ENCODE data around the gene AGPAT2. TPM values are rescaled to one million over a fixed set of nuclear protein-coding genes. Genes with fewer than 3 reads are reported as not detected.

AGPAT2 gene
- total RNA-seq, 1 experiment from 2014 or later, result 167 TPM

DNA sequence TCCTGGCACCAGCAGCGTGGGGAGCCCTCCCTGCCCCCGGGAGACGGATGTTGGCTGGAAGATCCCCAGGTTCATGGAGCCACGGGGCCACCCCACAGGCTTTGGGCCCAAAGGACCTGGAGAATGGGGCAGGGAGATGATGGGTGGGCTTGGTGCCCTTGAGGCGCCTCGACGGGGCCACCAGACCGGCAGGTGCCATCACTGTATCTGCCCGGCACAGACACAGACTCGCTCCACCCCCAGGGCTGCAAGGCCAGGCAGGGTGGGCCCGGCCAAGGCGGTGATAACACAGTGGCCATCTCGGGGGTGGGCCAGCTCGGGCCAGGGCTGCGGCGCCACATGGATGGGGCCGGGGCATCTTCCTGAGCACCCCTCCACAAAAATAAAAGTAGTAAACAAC, 59.6 kb downstream of the AGPAT2 start:
- DNase-seq (ENCODE audit: low spot score), result no peak

- no peak for DNase-seq (ENCODE audit: low spot score)
Observed at GRCh38 chr9:136626740-136627642, 60.3 kb downstream of the AGPAT2 start.

DNA sequence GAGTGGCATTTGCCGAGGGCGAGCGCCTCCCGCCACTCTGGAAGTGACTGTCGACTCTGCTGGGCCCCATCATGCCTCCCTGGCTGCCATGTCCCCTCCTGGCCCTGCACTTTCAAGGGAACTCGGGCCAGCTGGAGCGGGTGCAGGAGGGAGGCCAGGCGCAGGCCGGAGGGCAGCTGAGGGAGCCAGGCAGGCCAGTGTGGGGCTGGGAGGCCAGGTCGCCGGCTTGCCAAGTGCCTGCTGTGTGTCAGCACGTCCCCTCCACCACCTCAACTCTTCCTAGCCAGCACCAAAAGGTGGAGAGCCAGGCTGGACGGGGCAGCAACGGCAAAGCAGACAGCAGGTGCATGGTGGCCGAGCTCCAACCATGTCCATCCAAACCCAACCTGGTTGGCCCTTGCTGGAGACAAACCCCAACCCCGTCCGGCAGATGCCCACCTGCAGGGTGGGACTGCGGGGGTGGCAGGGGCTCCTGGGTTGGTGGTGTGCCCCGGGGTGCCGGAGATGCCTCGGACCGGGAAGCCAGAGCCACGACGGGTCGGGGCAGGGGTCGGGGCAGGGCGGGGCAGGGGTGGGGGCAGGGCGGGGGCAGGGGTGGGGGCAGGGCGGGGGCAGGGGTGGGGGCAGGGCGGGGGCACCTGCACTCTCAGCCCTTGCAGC, 61.1 kb downstream of the AGPAT2 start:
- DNase-seq (ENCODE audit: low spot score), result no peak

GRCh38 chr9:136625101-136626065, 61.9 kb downstream of the AGPAT2 start:
- peak; percentile 40 for DNase-seq (ENCODE audit: low spot score)

DNA sequence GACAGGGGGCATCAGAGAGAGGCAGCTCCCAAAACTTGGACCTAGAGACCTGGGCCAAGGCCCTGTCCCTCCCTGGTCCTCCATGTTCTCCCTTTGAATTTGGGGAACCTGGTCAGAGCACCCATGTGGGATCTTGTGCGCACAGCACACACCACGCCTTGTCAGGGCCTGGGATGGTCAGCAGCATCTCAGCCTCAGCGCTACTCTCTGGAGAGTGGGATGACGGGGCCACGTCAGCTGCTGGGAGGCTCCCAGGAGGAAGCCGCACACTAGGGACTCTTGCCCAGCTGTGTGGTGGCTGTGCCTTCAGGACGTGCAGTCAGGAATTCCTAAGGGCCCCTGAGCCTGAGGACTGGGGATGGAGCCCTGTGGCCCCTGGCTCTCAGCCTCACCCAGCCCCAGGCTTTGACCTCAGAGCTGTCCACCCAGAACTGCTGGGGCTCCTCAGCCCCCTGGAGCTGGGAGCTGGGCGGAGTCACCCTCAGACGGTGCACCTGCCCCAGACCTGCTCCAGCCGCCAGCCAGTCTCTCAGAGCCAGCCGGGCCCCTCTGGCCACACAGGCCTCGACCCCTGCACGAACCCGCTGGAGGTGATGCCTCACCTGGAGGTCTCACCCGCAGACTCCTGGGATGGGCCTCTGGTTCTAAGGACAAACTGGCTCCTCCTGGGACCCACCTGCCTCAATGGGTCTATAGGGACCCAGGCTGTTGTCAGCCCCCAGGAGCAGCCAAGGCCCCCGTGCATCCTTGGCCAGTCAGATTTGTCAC, 62.9 kb downstream of the AGPAT2 start:
- no peak for DNase-seq (ENCODE audit: low spot score)

GRCh38 chr9:136623842-136624183, 63.4 kb downstream of the AGPAT2 start:
- DNase-seq (ENCODE audit: low spot score), result no peak

Small RNA genes within 50 kb of the gene (small RNA-seq; reads per million reads assigned to genes)
- not detected for gene MIR126

Other genes starting within 250 kb of the AGPAT2 start
- gene INPP5E, start 247.6 kb downstream of the AGPAT2 start, total RNA-seq (2014; rRNA removed; shearing (Covaris generic)), result 15.9 and 16.4 TPM in 2 replicates
- gene SEC16A, start 204.4 kb downstream of the AGPAT2 start, total RNA-seq (2014; rRNA removed; shearing (Covaris generic)), result 37.9 and 43.5 TPM in 2 replicates
- gene NOTCH1, start 141.4 kb downstream of the AGPAT2 start, total RNA-seq (2014; rRNA removed; shearing (Covaris generic)), result 39.8 and 57.7 TPM in 2 replicates
- gene EGFL7, start 24.5 kb downstream of the AGPAT2 start, total RNA-seq (2014; rRNA removed; shearing (Covaris generic)), result 3.2 and 6.4 TPM in 2 replicates
- not detected in 2 replicates for gene DIPK1B, start 25.1 kb upstream of the AGPAT2 start, total RNA-seq (2014; rRNA removed; shearing (Covaris generic))
- not detected in 2 replicates for gene LCN10, start 55.5 kb upstream of the AGPAT2 start, total RNA-seq (2014; rRNA removed; shearing (Covaris generic))
- not detected in 2 replicates for gene LCN6, start 61.1 kb upstream of the AGPAT2 start, total RNA-seq (2014; rRNA removed; shearing (Covaris generic))
- not detected in 2 replicates for gene LCN8, start 70.8 kb upstream of the AGPAT2 start, total RNA-seq (2014; rRNA removed; shearing (Covaris generic))
- gene LCN15, start 77.1 kb upstream of the AGPAT2 start, total RNA-seq (2014; rRNA removed; shearing (Covaris generic)), result 0.60 TPM in 1 of 2 replicates, not detected in the other
- gene TMEM141, start 103.9 kb upstream of the AGPAT2 start, total RNA-seq (2014; rRNA removed; shearing (Covaris generic)), result 357 and 376 TPM in 2 replicates
- gene CCDC183, start 108.9 kb upstream of the AGPAT2 start, total RNA-seq (2014; rRNA removed; shearing (Covaris generic)), result 9.0 and 10.4 TPM in 2 replicates
- gene RABL6, start 120.5 kb upstream of the AGPAT2 start, total RNA-seq (2014; rRNA removed; shearing (Covaris generic)), result 242 and 247 TPM in 2 replicates
- gene AJM1, start 155.0 kb upstream of the AGPAT2 start, total RNA-seq (2014; rRNA removed; shearing (Covaris generic)), result 9.0 and 9.4 TPM in 2 replicates
- 230 and 232 TPM in 2 replicates for gene PHPT1, start 162.0 kb upstream of the AGPAT2 start, total RNA-seq (2014; rRNA removed; shearing (Covaris generic))
- gene MAMDC4, start 164.9 kb upstream of the AGPAT2 start, total RNA-seq (2014; rRNA removed; shearing (Covaris generic)), result 14.9 and 29.8 TPM in 2 replicates
- 428 and 484 TPM in 2 replicates for gene EDF1, start 178.9 kb upstream of the AGPAT2 start, total RNA-seq (2014; rRNA removed; shearing (Covaris generic))
- 36.4 and 36.7 TPM in 2 replicates for gene TRAF2, start 199.1 kb upstream of the AGPAT2 start, total RNA-seq (2014; rRNA removed; shearing (Covaris generic))

Measured in HT-29 (cell line).